HG03196 (cell line): ENCODE data around the gene INAFM1.
A peak's percentile ranks its signal among the peaks of the same experiment; 100 is the strongest.
"Not testable (repeated sequence)": the region's sequence is repeated elsewhere in the genome, so short reads cannot be mapped to it uniquely, and the experiment has no call there.

Experiments used
- ATAC-seq: cut with Tn5 transposase; IDR thresholded peaks from one replicate; pipeline ENCODE4 v1.9.1; 2021; ENCODE audit not compliant: unreplicated experiment

INAFM1 gene

DNA sequence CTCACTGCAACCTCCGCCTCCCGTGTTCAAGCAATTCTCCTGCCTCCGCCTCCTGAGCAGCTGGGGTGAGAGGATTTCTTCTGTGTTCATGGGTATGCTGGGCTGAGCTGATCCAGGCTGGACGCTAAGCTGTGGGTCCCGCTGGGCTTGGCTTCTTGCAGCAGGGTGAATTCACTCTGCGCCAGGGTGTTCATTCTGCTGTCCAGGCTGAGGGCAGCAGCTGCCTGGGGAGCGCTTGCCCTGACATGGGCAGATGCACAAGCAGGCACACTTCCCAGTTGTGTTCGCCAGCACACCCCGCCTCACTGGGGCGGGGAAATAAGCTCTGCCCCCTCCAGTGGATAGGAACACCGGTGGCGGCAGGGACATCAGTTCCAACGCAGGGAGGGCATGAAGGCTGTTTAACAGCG lies 7.3 kb upstream of the INAFM1 start:
- ATAC-seq: no peak

DNA sequence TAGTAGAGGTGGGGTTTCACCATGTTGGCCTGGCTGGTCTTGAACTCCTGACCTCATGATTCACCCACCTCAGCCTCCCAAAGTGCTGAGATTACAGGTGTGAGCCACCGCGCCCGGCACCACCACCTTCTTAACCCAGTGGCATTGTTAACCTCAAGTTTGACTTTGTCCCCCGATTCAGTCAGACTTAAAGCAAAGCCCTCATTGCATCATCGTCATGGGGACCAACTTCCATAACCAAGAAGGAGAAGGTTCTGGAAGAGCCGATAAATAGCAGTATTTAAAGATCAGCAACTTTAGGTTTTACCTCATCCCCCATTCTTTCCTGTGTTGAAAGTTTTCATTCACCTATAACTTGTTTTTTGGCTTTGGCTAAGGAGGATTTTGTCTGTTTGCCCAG lies 6.7 kb upstream of the INAFM1 start:
- no peak for ATAC-seq

DNA sequence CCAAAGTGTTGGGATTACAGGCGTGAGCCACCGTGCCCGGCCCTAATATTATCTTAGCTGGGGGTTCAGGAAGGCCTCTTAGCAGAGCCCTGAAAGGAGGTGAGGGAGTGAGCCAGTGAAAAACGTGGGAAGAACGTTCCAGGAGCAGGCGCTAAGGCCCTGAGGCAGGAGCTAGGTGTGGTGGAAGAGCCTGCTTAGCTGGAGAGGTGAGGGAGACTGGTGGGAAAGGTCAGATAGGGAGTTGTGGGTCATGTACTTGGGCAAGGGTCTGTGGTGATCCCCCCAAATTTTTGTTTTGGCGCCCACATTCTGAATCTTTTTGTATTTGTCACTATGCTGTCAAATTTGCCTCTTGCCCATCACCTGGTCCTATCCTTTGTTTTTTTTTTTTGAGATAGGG lies 5.1 kb upstream of the INAFM1 start:
- no peak for ATAC-seq

DNA sequence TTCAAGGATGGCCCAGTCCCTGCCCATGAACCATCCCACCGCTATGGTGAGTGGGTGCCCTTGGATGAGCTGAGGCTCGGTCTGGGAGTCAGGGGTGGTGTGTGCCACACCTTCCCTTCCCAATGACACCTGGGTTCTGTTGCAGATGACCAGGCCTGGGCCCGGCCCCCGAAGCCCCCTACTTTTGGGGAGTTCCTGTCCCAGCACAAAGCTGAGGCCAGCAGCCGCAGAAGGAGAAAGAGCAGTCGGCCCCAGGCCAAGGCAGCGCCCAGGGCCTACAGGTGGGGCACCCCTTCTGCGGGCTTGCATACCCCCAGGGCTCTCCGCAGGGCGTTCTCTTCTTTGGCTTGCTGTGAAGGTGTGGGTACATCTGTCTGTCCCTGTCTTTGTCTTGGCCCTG lies 4.3 kb upstream of the INAFM1 start:
- no peak for ATAC-seq

DNA sequence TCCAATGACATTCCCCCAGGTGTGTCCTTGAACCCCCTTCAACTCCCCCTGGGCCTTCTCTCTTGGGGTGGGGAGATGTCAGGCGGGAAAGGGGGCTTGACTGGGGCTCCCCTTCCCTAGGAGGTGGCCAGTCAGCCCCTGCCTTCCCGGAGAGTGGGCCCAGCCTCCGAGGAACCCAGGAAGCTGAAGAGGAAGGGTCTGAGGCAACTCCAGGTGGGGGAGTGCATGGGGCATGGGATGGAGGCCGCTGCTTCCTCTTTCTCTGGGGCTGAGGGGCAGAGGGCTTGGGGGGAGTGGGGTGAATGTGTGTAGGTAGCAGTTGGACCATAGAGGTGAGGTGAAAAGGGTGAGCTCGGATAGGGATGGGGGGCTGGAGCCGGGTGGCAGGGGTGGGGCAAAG lies 2.7 kb upstream of the INAFM1 start:
- no peak for ATAC-seq

DNA sequence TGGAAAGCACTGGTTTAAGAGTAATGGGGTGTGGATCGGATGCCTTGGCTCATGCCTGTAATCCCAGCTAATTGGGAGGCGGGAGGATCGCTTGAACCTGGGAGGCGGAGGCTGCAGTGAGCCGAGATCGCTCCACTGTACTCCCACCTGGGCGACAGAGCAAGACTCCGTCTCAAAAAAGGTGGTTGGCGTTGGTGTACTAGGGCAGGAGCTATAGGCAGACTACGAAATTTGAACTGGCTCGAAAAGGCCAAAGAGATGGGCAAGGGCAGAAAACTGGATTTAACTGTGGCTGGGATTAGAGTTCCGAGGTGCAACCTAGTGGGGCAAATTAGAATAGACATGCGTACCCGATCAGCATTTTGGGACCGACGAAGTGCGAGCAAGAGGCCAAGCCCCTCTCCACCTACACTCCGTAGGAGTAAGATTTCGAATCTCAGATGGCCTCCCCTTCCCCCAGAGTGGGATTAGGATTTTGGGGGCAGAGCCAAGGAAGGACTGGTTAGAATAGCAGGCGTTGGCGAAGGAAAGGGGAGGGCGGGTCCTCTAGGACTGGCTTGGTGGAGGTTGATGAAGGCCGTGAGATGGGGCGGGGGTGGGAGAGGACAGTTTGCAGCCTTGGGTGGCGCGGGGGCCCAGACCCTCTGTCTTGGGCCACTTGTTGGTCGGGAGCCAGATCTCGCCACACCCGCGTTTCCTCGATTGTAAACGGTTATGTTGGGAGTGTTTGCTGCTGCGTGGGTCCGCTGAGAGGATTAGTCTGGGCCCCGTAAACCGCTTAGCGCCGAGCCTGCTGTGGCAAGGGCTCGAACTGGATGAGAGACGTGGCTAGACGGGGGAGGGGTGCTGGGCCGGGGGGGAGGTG lies 2.0 kb upstream of the INAFM1 start:
- no peak for ATAC-seq

DNA sequence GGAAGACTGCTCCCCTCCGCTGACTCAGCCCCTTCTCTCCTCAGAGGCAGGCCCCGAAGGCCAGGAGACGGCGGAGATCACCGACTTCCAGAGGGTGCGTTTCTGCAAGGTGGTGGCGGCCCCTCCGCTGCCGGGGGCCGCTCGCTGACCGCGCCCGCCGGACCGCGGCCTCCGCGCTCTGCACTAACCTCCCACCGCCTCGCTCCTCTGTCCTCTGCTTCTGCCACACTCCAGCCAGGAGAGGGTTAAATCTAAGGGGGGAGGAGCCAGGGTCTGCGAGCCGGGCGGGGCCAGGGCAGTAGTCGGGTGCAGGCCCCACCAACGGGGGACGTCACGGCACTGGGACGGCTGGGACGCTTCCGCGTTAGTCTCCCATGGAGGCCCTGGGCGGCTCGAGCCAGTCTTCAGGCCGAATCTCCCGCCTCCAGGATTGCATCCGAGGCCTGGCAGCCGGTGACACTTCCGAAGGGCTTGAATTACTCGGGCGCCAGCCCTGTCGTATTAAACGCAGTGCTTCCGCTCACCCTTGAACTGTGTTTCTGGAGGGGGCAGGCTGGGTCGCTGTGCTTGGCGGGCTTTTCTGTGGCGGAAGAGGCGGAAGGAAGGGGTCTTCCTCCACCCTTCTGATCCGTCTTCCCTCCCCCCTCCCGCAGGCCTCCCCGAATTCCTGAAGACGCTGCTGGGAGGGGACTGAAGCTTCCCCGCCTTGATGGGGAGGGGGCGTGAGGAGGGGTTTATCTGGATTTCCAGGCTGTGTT lies 1.2 kb upstream of the INAFM1 start:
- ATAC-seq: peak; percentile 55

DNA sequence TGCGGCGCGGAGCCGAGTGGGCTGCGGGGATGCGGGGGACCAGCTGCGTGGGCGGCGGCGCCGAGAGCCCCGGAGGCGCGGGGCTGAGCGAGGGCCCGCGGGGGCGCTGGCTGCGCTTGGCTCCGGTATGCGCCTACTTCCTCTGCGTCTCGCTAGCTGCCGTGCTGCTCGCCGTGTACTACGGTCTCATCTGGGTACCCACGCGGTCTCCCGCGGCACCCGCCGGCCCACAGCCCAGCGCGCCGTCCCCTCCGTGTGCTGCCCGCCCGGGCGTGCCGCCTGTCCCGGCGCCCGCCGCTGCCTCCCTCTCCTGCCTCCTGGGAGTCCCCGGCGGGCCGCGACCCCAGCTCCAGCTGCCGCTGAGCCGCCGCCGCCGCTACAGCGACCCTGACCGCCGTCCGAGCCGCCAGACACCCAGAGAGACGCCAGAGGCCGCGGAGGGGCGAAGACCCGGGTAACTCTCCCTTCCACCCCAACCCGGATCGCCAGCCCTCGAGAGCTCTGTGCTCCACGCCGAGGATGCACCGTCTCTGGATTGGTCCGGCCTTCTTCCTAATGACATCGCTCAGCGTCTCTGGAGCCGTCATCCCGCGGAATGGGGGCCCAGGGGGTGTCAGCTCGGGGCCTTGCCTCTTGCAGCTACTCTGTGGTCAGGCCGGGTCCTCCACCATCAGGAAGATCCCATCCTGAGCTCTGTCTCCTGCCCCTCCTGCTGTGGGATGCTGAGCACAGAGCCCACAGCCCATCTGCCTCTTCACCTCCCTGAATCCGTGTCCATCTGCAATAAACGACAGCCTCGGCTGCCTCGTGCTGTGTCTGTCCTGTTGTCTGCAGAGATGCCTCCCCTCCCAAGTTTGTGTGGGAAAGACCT lies 441 bp downstream of the INAFM1 start:
- ATAC-seq: peak; percentile 24

DNA sequence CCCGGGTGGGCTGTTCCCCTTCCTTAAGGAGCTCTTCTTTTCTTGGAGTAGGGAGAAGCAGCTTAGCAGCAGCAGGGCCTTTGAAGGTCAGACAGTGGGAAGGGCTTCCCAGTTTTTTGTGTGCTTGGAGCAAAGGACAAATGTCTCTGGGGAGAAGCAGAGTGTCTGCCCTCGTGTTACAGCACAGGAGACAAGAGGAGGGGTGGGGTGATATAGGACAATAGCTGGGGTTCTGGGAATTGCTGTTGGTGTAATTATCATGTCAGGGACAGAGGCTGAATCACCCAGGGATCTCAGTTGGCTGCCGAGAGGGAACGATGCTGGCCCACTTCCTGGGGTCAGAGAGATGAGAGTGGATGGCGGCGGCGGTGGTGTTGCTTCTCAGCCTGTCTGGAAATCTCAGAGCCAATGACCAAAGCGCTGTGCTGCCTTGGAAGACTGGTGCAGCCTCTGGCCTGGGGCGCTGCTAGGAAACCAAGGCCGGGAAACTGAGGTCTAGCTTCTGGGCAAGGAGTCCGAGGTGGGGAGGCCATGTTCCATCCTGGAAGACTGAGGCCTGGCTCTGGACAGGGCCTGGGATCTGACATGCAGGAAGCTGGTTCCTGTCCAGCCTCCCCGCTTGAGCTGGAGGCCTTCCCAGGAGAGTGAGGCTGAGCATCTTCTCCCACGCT lies 1.2 kb downstream of the INAFM1 start:
- no peak for ATAC-seq

DNA sequence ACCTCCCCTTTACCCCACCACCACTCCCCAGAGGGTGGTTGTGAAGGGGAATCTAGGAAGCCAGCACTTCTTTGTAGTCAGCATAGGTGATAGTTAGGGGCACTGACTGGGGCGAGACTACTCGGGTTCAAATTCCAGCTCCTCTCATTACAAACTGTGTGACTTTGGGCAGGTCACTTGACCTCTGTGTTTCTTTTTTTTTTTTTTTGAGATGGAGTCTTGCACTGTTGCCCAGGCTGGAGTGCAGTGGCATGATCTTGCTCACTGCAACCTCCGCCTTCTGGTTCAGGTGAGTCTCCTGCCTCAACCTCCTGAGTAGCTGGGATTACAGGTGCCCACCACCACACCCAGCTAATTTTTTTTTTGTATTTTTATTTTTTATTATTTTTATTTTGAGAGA lies 1.8 kb downstream of the INAFM1 start:
- ATAC-seq: not testable (repeated sequence)

DNA sequence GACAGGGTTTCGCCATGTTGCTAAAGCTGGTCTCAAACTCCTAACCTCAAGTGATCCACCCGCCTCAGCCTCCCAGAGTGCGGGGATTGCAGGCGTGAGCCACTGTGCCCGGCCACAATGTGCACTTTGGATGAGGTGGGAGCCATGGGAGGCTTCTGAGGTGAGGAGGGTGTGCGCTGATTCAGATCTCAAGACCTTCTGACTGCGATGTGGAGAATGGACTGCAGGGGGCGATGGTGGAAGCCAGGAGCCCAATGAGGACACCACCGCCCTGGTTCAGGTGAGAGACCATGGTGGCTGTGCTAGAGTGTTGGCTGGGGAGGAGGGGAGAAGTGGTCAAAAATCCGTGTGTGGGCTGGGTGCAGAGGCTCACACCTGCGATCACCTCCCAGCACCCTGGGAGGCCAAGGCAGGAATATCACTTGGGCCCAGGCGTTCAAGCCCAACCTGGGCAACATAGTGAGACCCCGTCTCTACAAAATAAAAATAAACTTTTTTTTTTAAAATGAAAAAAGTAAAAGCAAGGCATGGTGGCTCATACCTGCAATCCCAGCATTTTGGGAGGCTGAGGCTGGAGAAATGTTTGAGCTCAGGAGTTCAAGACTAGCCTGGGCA lies 5.6 kb downstream of the INAFM1 start:
- ATAC-seq: no peak

DNA sequence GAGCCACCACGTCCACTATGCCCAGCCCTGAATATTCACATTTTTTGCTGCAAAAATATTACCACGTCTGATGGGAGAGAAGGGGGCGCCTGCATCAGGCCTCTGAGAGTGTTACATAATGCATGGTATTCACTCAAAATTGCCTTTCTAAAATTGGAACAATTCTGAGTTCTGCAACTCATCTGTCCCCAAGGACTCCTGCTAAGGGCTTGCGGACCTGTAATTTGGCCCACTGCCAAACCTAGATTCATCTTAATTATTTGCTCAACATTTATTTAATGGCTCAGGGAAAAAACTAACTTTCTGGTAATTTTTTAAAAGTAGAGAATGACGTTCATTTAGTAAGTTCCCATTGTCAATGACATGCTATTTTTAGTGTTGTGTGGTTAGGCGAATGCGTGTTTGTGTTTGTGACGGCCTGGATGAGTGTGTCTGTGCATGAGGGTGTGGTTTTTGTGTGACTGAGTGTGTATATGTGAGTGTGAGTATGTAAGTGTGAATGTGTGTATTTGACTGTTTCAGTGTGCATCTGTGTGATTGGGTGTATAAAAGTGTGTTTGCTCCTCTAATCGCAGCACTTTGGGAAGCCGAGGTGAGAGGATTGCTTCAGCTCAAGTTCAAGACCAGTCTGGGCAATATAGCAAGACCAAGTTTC lies 8.8 kb downstream of the INAFM1 start:
- no peak for ATAC-seq

DNA sequence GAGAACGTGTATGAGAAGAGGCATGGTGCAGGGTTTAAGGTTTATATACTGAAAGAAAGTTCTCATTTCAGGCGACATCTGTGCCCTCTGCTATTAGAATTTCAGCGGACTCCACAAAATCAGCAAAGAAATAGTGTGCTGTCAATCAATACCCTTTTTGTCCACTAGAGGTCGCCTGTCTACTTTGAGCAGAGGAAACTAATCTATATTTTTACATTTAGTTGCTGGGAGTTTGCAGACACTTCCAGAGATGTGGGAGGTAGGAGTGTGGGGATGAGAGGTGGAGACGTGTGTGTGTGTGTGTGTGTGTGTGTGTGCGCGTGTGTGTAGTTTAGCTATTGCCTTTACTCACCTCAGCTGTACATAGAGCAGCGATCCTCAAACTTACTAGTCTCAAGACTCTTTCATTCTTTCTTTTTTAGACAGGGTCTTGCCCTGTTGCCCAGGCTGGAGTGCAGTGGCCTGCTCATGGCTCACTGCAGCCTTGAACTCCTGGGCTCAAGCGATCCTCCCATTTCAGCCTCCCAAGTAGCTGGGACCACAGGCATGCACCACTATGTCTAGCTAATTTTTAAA lies 9.7 kb downstream of the INAFM1 start:
- no peak for ATAC-seq

DNA sequence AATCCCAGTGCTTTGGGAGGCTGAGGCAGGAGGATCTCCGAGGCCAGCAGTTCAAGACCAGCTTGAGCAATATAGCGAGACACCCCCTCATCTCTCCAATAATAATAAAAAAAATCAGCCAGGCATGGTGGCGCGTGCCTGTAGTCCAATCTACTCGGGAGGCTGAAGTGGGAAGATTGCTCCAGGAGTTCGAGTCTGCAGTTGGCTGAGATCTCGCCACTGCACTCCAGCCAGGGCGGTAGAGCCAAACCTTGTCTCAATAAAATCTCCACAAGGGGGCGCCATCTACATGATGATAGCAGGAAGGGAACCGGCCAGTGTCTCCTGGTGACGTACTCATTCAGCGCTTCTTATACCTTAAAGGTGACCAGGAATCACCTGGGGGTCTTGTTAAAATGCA lies 21.4 kb downstream of the INAFM1 start:
- no peak for ATAC-seq

DNA sequence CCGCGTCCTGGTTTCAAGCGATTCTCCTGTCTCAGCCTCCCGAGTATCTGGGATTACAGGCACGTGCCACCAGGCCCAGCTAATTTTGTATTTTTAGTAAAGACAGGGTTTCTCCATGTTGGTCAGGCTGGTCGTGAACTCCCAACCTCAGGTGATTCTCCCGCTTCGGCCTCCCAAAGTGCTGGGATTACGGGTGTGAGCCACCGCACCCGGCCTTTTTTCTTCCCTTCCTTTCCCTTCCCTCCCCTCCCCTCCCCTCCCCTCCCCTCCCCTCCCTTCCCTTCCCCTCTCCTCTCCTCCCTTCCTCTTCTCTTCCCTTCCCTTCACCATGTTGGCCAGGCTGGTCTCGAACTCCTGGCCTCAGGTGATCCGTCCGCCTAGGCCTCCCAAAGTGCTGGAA lies 26.2 kb downstream of the INAFM1 start:
- ATAC-seq: not testable (repeated sequence)

DNA sequence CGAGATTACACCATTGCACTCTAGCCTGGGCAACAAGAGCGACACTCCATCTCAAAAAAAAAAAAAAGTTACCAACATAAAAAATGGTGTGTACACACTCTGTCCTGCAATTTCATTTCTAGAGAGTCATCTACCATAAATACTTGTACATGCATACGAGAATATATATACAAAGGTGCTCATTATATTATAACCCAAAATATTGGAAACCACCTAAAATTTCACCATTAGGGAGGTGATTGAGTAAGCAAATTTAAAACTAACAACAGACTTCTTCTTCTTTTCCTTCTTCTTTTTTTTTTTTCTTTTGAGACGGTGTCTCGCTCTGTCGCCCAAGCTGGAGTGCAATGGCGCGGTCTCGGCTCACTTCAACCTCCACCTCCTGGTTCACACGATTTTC lies 27.6 kb downstream of the INAFM1 start:
- ATAC-seq: no peak

DNA sequence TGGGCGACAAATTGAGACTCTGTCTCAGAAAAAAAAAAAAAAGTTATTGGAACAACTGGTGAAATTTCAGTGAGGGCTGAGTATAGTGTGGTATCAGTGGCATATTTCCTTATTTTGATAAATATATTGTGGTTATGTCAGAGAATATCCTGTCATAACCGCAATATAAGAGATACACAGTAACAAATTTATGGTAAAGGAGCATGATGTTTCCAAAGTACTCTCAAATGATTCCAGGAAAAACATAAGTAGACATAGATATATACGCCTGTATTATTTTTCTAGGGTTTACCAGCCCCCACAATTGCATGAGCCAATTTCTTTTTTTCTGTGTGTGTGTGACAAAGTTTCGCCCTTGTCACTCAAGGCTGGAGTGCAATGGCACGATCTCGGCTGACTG lies 29.3 kb downstream of the INAFM1 start:
- ATAC-seq: no peak

DNA sequence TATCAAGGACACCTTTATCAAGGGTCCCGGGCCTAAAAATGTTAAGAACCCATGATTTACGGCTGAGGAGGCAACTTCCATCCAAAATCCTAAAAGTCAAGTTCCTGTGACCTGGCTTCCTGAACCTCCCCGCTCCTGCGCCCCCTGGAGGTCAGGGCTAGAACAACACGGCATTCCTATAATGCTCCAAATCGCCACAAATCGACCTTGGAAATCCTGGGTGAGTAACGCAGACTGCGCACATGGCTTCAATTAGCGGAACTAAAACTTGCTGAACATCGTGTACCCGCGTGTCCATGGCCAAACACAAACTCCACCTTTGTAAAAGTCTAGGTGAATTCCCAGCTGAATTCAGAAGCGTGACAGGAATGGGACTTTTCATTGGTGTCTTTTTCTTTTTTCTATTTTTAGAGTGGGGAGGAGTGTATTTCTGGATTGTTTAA lies 30.6 kb downstream of the INAFM1 start:
- no peak for ATAC-seq

DNA sequence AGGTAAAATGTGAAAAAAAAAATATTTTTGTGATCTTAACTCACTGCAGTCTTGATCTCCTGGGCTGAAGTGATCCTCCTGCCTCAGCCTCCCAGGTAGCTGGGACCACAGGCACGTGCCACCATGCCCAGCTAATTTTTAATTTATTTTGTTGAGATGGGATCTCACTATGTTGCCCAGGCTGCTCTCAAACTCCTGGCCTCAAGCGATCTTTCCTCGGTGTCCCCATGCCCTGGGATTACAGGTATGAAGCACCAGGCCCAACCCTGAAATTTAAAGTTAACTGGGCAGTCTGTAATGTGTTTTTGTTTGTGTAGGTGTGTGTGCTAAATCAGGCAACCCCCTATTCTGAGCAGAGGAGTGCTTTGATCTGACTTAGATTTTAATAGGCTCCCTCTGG lies 31.6 kb downstream of the INAFM1 start:
- no peak for ATAC-seq

DNA sequence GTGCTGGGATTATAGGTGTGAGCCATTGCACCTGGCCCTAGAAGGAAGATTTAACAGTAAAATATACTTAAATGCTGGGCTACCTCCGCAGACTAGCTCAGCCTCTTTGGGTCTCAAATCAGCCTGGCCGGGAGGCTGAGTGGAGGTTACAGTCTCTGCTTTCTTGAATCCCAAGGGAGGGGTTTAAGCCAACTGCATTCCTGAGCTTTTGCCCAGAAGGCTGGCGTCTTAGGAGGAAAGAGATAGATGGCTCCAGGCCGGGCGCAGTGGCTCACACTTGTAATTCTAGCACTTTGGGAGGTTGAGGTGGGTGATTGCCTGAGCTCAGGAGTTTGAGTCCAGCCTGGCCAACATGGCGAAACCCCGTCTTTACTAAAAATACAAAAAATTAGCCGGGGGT lies 34.4 kb downstream of the INAFM1 start:
- ATAC-seq: no peak
